ENCODE measurements around the gene BTNL8.
"Not testable (repeated sequence)": the region's sequence is repeated elsewhere in the genome, so short reads cannot be mapped to it uniquely, and the experiment has no call there.

BTNL8 gene

GRCh38 chr5:180885845-180886529 lies 13.0 kb upstream of the BTNL8 start:
- DNase-seq, result not testable (repeated sequence)

- no peak for DNase-seq
Observed at GRCh38 chr5:180889381-180889780, 9.6 kb upstream of the BTNL8 start.

GRCh38 chr5:180895330-180895729 lies 3.6 kb upstream of the BTNL8 start:
- DNase-seq, result not testable (repeated sequence)

GRCh38 chr5:180900178-180900577 lies 1.2 kb downstream of the BTNL8 start:
- DNase-seq, result no peak

- no peak for DNase-seq
Observed at GRCh38 chr5:180901319-180902009, 2.5 kb downstream of the BTNL8 start.

GRCh38 chr5:180908400-180908799 lies 9.4 kb downstream of the BTNL8 start:
- DNase-seq, result no peak

- DNase-seq, result no peak
Observed at GRCh38 chr5:180908998-180909731, 10.2 kb downstream of the BTNL8 start.

- no peak for DNase-seq
Observed at GRCh38 chr5:180909782-180910181, 10.8 kb downstream of the BTNL8 start.

GRCh38 chr5:180910182-180910581 lies 11.2 kb downstream of the BTNL8 start:
- no peak for DNase-seq

- no peak for DNase-seq
Observed at GRCh38 chr5:180910735-180911134, 11.8 kb downstream of the BTNL8 start.

- DNase-seq, result no peak
Observed at GRCh38 chr5:180914646-180915045, 15.7 kb downstream of the BTNL8 start.

GRCh38 chr5:180915924-180916323 lies 17.0 kb downstream of the BTNL8 start:
- DNase-seq, result no peak

- no peak for DNase-seq
Observed at GRCh38 chr5:180918380-180918779, 19.4 kb downstream of the BTNL8 start.

GRCh38 chr5:180920710-180921109 lies 21.8 kb downstream of the BTNL8 start:
- no peak for DNase-seq

- no peak for DNase-seq
Observed at GRCh38 chr5:180922932-180923331, 24.0 kb downstream of the BTNL8 start.

GRCh38 chr5:180932660-180933059 lies 33.7 kb downstream of the BTNL8 start:
- no peak for DNase-seq

GRCh38 chr5:180935203-180935602 lies 36.2 kb downstream of the BTNL8 start:
- DNase-seq, result no peak

GRCh38 chr5:180938294-180938693 lies 39.3 kb downstream of the BTNL8 start:
- DNase-seq, result no peak

- DNase-seq, result no peak
Observed at GRCh38 chr5:180950291-180950949, 51.5 kb downstream of the BTNL8 start.

GRCh38 chr5:180959661-180960060 lies 60.7 kb downstream of the BTNL8 start:
- DNase-seq, result no peak

- no peak for DNase-seq
Observed at GRCh38 chr5:180960209-180960608, 61.2 kb downstream of the BTNL8 start.

GRCh38 chr5:180969406-180969805 lies 70.4 kb downstream of the BTNL8 start:
- no peak for DNase-seq

GRCh38 chr5:180970336-180970735 lies 71.4 kb downstream of the BTNL8 start:
- DNase-seq, result no peak
